Caco-2 (cell line): ENCODE measurements around the gene OBP2B. TPM values are rescaled to one million over a fixed set of nuclear protein-coding genes. Genes with fewer than 3 reads are reported as not detected.
"Not testable (repeated sequence)": the region's sequence is repeated elsewhere in the genome, so short reads cannot be mapped to it uniquely, and the experiment has no call there.

ENCODE experiments used
- BruUV-seq: library from RNA; stranded (reverse); fragments of 400-500 nt; replicated peaks from 2 replicates; lab custom pipeline; 2021; lab: Mats Ljungman, UMichigan
- CTCF ChIA-PET: fragments of 300-600 bp; sonication (Branson Sonifier 250); formaldehyde crosslinking; loops from one replicate; lab custom pipeline; 2022; ENCODE audit warnings: antibody characterized with exemption; lab: Charles Lee
- POLR2A ChIA-PET: fragments of 300-600 bp; sonication (Branson Sonifier 250); formaldehyde crosslinking; loops from one replicate; lab custom pipeline; 2022; ENCODE audit warnings: antibody characterized with exemption; lab: Charles Lee
- DNase-seq, 2 experiments: peaks; one replicate each; pipeline versions ENCODE4 v3.0.0 to v3.0.0-alpha.2; 2020 to 2022
- H3K27me3 ChIP-seq: replicated peaks from 2 replicates; pipeline ENCODE4 v1.6.0; 2011; ENCODE audit warnings: low read length; ENCODE audit not compliant: control insufficient read depth, insufficient read depth
- H3K36me3 ChIP-seq: 2 replicates; pipeline ENCODE4 v1.5.1; 2011; ENCODE audit warnings: low read length; ENCODE audit not compliant: control insufficient read depth, insufficient read depth
- H3K4me1 ChIP-seq: fragments of 250-450 bp; sonication (Bioruptor Pico); 2 replicates; pipeline ENCODE4 v1.5.1; 2020; ENCODE audit warnings: mild to moderate bottlenecking
- H3K4me3 ChIP-seq: 2 replicates; pipeline ENCODE4 v1.5.1; 2011; ENCODE audit warnings: low read depth, mild to moderate bottlenecking, control low read depth, low read length
- H3K9me3 ChIP-seq: fragments of 250-450 bp; sonication (Bioruptor Pico); 2 replicates; pipeline ENCODE4 v1.5.1; 2020; ENCODE audit warnings: mild to moderate bottlenecking, moderate library complexity
- H3K27ac Mint-ChIP-seq: one replicate; pipeline ENCODE4 v1.8.0; 2022; ENCODE audit warnings: mixed read lengths; ENCODE audit not compliant: unreplicated experiment
- H3K27me3 Mint-ChIP-seq: one replicate; pipeline ENCODE4 v1.8.0; 2022; ENCODE audit warnings: mixed read lengths; ENCODE audit not compliant: insufficient read depth, unreplicated experiment
- H3K36me3 Mint-ChIP-seq: one replicate; pipeline ENCODE4 v1.8.0; 2022; ENCODE audit warnings: mild to moderate bottlenecking, mixed read lengths; ENCODE audit not compliant: insufficient read depth, unreplicated experiment
- H3K4me1 Mint-ChIP-seq: one replicate; pipeline ENCODE4 v1.8.0; 2022; ENCODE audit warnings: low read depth, mixed read lengths; ENCODE audit not compliant: unreplicated experiment
- H3K4me3 Mint-ChIP-seq: one replicate; pipeline ENCODE4 v1.8.0; 2022; ENCODE audit warnings: mild to moderate bottlenecking, moderate library complexity, mixed read lengths; ENCODE audit not compliant: unreplicated experiment
- H3K9me3 Mint-ChIP-seq: one replicate; pipeline ENCODE4 v1.8.0; 2022; ENCODE audit warnings: mixed read lengths; ENCODE audit not compliant: unreplicated experiment
- intact Hi-C: fragments of 100-400 bp; cut with micrococcal nuclease; formaldehyde crosslinking; loops from one replicate; pipeline ENCODE4 v1.10.0; 2022; ENCODE audit not compliant: unreplicated experiment
- total RNA-seq: library from RNA; stranded (reverse); gene quantifications from 2 replicates; pipeline ENCODE4 v1.2.3, GENCODE V29; 2022
- TF ChIP-seq, protein P1 (sequence below), 2 experiments: fragments of 200-600 bp in 1 of 2; IDR thresholded peaks; 1 replicate in 1 of 2; 2 replicates in 1 of 2; pipeline versions ENCODE4 v1.5.1 to v1.8.0; 2011 to 2022; ENCODE audit warnings: antibody characterized with exemption in 1 of 2, control low read depth in 1 of 2, inconsistent platforms in 1 of 2, low read depth in 1 of 2, low read length in 1 of 2, mild to moderate bottlenecking in 1 of 2, moderate library complexity in 1 of 2; ENCODE audit not compliant: insufficient read depth in 1 of 2, severe bottlenecking in 1 of 2, unreplicated experiment in 1 of 2

The OBP2B gene
- total RNA-seq, 1 experiment from 2014 or later, result not detected

DNA sequence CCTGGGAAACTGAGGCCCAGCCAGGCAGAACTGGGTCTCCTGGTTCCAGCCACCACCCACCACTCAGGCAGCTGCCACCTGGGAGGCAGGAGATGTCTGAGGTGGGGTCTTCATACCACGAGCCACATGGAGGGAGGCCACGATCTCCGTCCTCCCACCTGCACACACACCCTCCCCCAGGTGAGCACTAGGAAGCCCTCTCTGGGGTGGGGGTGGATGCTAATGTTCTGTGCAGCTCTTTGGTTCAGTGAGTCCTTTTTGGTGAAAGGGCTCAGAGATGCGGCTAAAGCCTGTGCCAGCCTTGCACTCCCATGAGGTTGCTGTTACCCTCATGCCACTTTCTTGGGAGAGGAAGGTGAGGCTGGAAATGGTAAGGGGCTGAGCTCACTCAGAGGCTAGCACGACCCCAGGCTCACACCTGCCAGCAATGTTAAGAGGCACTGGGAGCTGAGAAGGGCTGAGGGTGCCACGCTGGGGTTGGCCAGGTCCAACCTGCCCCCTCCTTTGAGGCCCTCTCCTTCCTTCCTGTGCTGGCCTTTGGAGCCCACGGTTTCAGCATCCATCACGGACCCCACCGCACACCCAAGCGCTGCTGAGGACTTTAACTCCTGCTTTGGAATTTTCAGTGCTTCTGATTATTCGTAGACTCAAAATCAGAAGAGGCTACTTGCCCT, 26.6 kb upstream of the OBP2B start:
- DNase-seq, result no peak
- CTCF ChIA-PET, result interaction anchor here (0.5 kb wide), 1 partner anchor 47 kb away, joined by 6 read pairs; no protein-coding TSS in a partner anchor
- Mint-ChIP-seq H3K4me3 (no peak overlapping the region), H3K36me3 (no peaks in the 10 kb centered on the region), H3K27me3 (no peaks in the 10 kb centered on the region), H3K4me1 (no peaks in the 10 kb centered on the region), H3K9me3 (no peaks in the 10 kb centered on the region), H3K27ac (no peak overlapping the region)
- POLR2A ChIA-PET, result no interaction called here
- no peaks in the 10 kb centered on the region for H3K9me3 ChIP-seq
- H3K27me3 ChIP-seq, result no peaks in the 10 kb centered on the region
- H3K4me1 ChIP-seq, result peaks cover 10% of the 10 kb centered on the region
- no peaks in the 10 kb centered on the region for H3K36me3 ChIP-seq
- no TSS peak for BruUV-seq
- intact Hi-C loops, result no loop called here
- TF ChIP-seq, protein P1, sequence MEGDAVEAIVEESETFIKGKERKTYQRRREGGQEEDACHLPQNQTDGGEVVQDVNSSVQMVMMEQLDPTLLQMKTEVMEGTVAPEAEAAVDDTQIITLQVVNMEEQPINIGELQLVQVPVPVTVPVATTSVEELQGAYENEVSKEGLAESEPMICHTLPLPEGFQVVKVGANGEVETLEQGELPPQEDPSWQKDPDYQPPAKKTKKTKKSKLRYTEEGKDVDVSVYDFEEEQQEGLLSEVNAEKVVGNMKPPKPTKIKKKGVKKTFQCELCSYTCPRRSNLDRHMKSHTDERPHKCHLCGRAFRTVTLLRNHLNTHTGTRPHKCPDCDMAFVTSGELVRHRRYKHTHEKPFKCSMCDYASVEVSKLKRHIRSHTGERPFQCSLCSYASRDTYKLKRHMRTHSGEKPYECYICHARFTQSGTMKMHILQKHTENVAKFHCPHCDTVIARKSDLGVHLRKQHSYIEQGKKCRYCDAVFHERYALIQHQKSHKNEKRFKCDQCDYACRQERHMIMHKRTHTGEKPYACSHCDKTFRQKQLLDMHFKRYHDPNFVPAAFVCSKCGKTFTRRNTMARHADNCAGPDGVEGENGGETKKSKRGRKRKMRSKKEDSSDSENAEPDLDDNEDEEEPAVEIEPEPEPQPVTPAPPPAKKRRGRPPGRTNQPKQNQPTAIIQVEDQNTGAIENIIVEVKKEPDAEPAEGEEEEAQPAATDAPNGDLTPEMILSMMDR (IDR thresholded peaks at IDR 0.05; ENCODE audit: insufficient read depth in 1 of 2, low read depth in 1 of 2, low read length in 1 of 2, severe bottlenecking in 1 of 2, unreplicated experiment in 1 of 2), result no peak
- H3K4me3 ChIP-seq, result no peak overlapping the region

DNA sequence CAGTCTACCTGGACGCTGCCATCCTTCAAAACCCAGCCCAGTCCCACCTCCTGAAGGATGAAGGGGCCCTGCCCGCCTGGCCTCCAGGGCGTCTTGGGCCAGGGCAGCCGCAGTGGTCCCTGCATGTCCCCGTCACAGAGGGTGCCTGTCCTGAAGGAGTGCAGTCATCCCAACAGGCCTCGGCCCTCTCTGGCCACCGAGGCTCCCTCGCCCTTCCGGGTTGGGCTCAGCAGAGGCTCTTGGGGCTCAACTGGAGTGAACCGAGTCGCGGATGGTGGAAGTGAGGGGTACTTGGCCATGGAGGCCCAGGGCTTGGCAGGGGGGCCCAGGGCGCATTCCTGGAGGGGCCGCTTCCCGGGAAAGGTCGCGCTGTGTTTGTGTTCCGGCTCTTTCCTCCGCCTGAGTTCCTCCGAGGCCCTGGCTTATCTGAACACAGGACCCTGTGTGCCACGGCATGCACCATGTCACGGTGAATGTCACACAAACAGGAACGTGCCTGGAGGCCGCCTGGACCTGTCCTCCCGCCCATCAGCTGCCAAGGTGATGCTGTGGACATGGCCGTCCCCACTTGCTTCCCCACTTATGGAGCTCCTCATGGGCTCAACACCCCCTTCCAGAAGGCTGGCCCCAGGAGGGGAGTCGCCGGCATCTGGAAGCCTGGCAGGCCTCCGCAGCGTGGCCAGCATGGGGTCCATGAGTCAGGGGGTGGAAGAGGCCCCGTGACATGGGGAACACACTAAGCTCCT, 25.7 kb upstream of the OBP2B start:
- Mint-ChIP-seq H3K36me3 (no peaks in the 10 kb centered on the region), H3K4me1 (no peaks in the 10 kb centered on the region), H3K27ac (no peak overlapping the region), H3K9me3 (peaks cover 7% of the 10 kb centered on the region), H3K27me3 (no peaks in the 10 kb centered on the region), H3K4me3 (no peak overlapping the region)
- CTCF ChIA-PET, result no interaction called here
- Histone ChIP-seq H3K4me3 (no peak overlapping the region), H3K36me3 (no peaks in the 10 kb centered on the region), H3K4me1 (peaks cover 9% of the 10 kb centered on the region), H3K9me3 (no peaks in the 10 kb centered on the region), H3K27me3 (no peaks in the 10 kb centered on the region)
- TF ChIP-seq, protein P1 (IDR thresholded peaks at IDR 0.05; ENCODE audit: insufficient read depth in 1 of 2, low read depth in 1 of 2, low read length in 1 of 2, severe bottlenecking in 1 of 2, unreplicated experiment in 1 of 2), result no peak
- intact Hi-C loops, result no loop called here
- no peak for DNase-seq
- BruUV-seq, result no TSS peak
- POLR2A ChIA-PET, result no interaction called here

DNA sequence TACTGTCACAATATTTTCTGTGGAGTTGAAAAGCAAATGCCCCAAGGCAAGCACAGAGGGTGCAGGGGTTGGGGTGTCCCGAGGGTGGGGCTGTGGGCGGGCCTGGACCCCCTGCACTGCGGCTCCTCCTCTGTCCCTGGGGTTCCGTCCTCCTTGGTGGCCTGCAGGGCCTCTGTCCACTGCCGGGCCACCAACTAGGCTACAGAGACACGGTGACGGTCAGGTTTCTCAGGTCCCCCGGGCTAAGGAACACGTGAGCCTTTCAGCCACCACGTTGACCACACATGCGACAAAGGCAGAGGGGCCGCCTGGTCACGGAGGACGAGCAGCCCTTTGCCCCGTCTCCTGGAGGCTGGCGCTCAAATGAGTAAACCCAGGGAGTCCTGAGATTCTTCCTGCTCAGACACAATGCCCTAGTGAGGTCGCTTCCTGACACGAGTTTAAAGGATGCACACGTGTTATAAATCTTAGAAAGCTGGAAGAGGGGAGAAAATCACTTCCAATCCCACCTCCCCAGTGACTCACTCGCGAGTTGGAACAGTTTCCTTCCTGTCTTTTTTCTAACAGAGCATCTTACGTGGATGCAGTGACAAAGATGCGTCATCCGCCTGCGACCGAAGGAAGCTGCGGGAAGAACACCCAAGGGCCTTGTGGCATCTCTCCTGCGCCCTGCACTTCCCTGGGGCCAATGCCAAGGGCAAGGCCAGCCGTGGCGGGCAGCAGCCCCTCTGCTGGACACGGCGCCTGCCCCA, 24.8 kb upstream of the OBP2B start:
- Mint-ChIP-seq H3K4me1 (no peaks in the 10 kb centered on the region), H3K4me3 (no peak overlapping the region), H3K27ac (no peak overlapping the region), H3K27me3 (no peaks in the 10 kb centered on the region), H3K9me3 (peaks cover 11% of the 10 kb centered on the region), H3K36me3 (no peaks in the 10 kb centered on the region)
- Histone ChIP-seq H3K9me3 (no peaks in the 10 kb centered on the region), H3K4me3 (no peak overlapping the region), H3K27me3 (no peaks in the 10 kb centered on the region), H3K4me1 (peaks cover 6% of the 10 kb centered on the region; the same call in 1 of the 2 replicates), H3K36me3 (no peaks in the 10 kb centered on the region)
- no TSS peak for BruUV-seq
- TF ChIP-seq, protein P1 (IDR thresholded peaks at IDR 0.05; ENCODE audit: insufficient read depth in 1 of 2, low read depth in 1 of 2, low read length in 1 of 2, severe bottlenecking in 1 of 2, unreplicated experiment in 1 of 2), result no peak
- intact Hi-C loops, result no loop called here
- no peak for DNase-seq
- CTCF ChIA-PET, result no interaction called here
- POLR2A ChIA-PET, result no interaction called here

DNA sequence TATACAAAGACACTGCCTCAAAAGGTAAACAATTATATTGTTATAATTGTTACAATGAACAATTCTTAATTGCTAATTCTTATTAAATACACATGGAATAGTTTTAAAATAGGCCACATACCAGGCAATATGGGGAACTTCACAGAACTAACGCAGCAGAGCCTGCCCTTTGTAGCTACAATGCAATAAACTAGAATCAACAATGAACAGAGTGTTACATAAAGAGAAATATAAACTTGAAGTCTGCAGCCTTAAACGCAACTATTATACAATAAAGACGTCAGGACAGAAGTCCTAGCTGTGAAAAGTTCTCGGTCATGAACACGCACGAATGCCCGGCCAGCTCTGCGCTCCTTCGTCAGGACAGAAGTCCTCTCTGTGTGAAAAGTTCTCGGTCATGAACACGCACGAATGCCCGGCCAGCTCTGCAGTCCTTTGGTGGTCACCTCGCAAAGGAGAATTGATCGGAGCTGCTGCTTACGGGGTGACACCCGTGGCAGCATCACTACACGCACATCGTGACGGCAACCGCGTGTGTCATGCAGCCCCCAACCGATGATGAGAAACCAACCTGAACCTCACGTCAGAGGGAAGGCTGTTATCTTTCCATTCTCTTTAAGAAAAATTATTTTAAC, 23.0 kb upstream of the OBP2B start:
- H3K36me3 Mint-ChIP-seq, CTCF ChIA-PET, H3K4me1 Mint-ChIP-seq, DNase-seq, H3K4me3 Mint-ChIP-seq, BruUV-seq, intact Hi-C loops, H3K9me3 ChIP-seq, H3K4me1 ChIP-seq, H3K27ac Mint-ChIP-seq, H3K27me3 ChIP-seq, H3K4me3 ChIP-seq, POLR2A ChIA-PET, H3K36me3 ChIP-seq, H3K27me3 Mint-ChIP-seq: not testable (repeated sequence)
- H3K9me3 Mint-ChIP-seq, result peaks cover 11% of the 10 kb centered on the region
